K562 (cell line): Measurements from ENCODE around the gene NPC1. TPM values are rescaled to one million over a fixed set of nuclear protein-coding genes. Genes with fewer than 3 reads are reported as not detected.

Experiments
- ATAC-seq: fragments of 200-7000 bp; cut with Tn5 transposase; 3 replicates; pipeline ENCODE4 v1.9.1; 2020; ENCODE audit warnings: moderate library complexity
- BruUV-seq: library from RNA; stranded (reverse); fragments of 400-500 nt; replicated peaks from 2 replicates; lab custom pipeline; 2021; lab: Mats Ljungman, UMichigan
- CTCF ChIA-PET: fragments of 300-600 bp; formaldehyde crosslinking; extraction: SDS; loops from one replicate; lab custom pipeline; 2021; ENCODE audit warnings: low intra/inter-chr PET ratio; lab: Yijun Ruan, JAX
- POLR2A ChIA-PET: fragments of 300-600, 350-650 bp; sonication (Branson Sonifier 250); formaldehyde crosslinking; extraction: SDS; loops from one replicate; lab custom pipeline; 2021; ENCODE audit warnings: antibody characterized with exemption, inconsistent platforms; lab: Yijun Ruan, JAX
- DNase-seq, 4 experiments: peaks; one replicate each; pipeline versions ENCODE4 v3.0.0 to v3.0.0-alpha.2; 2011 to 2018; ENCODE audit warnings: low spot score in 3 of 4, mixed read lengths in 3 of 4; ENCODE audit errors: extremely low read depth in 1 of 4
- FAIRE-seq: peaks from 2 replicates; lab custom pipeline; 2011; peaks lifted over from hg19 to GRCh38; lab: Jason Lieb, UNC
- H2AFZ ChIP-seq: 2 replicates; pipeline ENCODE4 v1.6.0; 2011; ENCODE audit warnings: low read depth, low read length, control low read depth, inconsistent platforms
- H3K27ac ChIP-seq: fragments of 200-600 bp; 3 replicates; pipeline ENCODE4 v1.8.0; 2011; ENCODE audit warnings: low read depth, mild to moderate bottlenecking, control low read depth, inconsistent platforms, low read length, moderate library complexity, mixed read lengths; ENCODE audit errors: extremely low read depth
- H3K27me3 ChIP-seq, 2 experiments: fragments of 300-600 bp in 1 of 2; 2 replicates in 1 of 2; 3 replicates in 1 of 2; pipeline versions ENCODE4 v1.6.0 to v1.8.0; 2011; ENCODE audit warnings: inconsistent platforms in 2 of 2, low read length in 2 of 2, mild to moderate bottlenecking in 1 of 2, mixed read lengths in 1 of 2, moderate library complexity in 1 of 2; ENCODE audit not compliant: control insufficient read depth in 2 of 2, insufficient read depth in 2 of 2
- H3K36me3 ChIP-seq: fragments of 300-600 bp; 3 replicates; pipeline ENCODE4 v1.8.0; 2011; ENCODE audit warnings: mild to moderate bottlenecking, low read length, inconsistent platforms; ENCODE audit not compliant: control insufficient read depth, insufficient read depth
- H3K4me1 ChIP-seq, 2 experiments: fragments of 200-600 bp in 1 of 2; replicated peaks in 1 of 2; 2 replicates in 1 of 2; 3 replicates in 1 of 2; pipeline versions ENCODE4 v1.5.1 to v1.8.0; 2011; ENCODE audit warnings: inconsistent platforms in 2 of 2, low read length in 2 of 2, mild to moderate bottlenecking in 1 of 2, mixed read lengths in 1 of 2, moderate library complexity in 1 of 2; ENCODE audit not compliant: control insufficient read depth in 2 of 2, insufficient read depth in 2 of 2
- H3K4me2 ChIP-seq: 2 replicates; pipeline ENCODE4 v1.6.1; 2011; ENCODE audit warnings: low read length, control low read depth, inconsistent platforms, mixed read lengths; ENCODE audit not compliant: insufficient read depth
- H3K4me3 ChIP-seq: fragments of 200-600 bp; sonication (generic), shearing (Covaris generic); 2 replicates; pipeline ENCODE4 v1.5.1; 2016; ENCODE audit warnings: control low read depth, inconsistent platforms
- H3K79me2 ChIP-seq: fragments of 200-600 bp; 3 replicates; pipeline ENCODE4 v1.8.0; 2011; ENCODE audit warnings: low read length, inconsistent platforms; ENCODE audit not compliant: control insufficient read depth, insufficient read depth
- H3K9ac ChIP-seq, 2 experiments: 2 replicates each; pipeline versions ENCODE4 v1.6.0 to v1.6.1; 2011; ENCODE audit warnings: low read depth in 2 of 2, low read length in 2 of 2, control low read depth in 1 of 2, inconsistent platforms in 1 of 2, mild to moderate bottlenecking in 1 of 2, mixed read lengths in 1 of 2; ENCODE audit not compliant: insufficient read depth in 1 of 2
- H3K9me1 ChIP-seq: one replicate; pipeline ENCODE4 v1.6.0; 2011; ENCODE audit warnings: inconsistent platforms, mild to moderate bottlenecking, low read length, moderate library complexity; ENCODE audit not compliant: control insufficient read depth, insufficient read depth
- H3K9me3 ChIP-seq: replicated peaks from 2 replicates; pipeline ENCODE4 v1.5.1; 2011; ENCODE audit warnings: low read depth, low read length, inconsistent platforms; ENCODE audit not compliant: control insufficient read depth, insufficient read depth
- H4K20me1 ChIP-seq: replicated peaks from 2 replicates; pipeline ENCODE4 v1.6.1; 2011; ENCODE audit warnings: low read length, inconsistent platforms, mixed read lengths; ENCODE audit not compliant: control insufficient read depth, insufficient read depth
- ARID2 ChIP-seq: fragments of 450-650 bp; IDR thresholded peaks from 2 replicates; pipeline ENCODE4 v1.6.1; 2017; ENCODE audit warnings: antibody characterized with exemption, mild to moderate bottlenecking
- E2F6 ChIP-seq, 2 experiments: IDR thresholded peaks; 2 replicates each; pipeline ENCODE4 v1.6.1; 2011; ENCODE audit warnings: borderline replicate concordance in 1 of 2, control low read depth in 1 of 2, low read depth in 1 of 2, low read length in 1 of 2, mild to moderate bottlenecking in 1 of 2, mixed read lengths in 1 of 2, moderate library complexity in 1 of 2; ENCODE audit not compliant: insufficient read depth in 1 of 2, insufficient read length in 1 of 2, poor library complexity in 1 of 2, severe bottlenecking in 1 of 2; ENCODE audit errors: extremely low read depth in 1 of 2
- GABPA ChIP-seq: fragments of 200-800 bp; sonication (Bioruptor generic); conservative IDR thresholded peaks from 2 replicates; pipeline ENCODE4 v1.6.1; 2016; ENCODE audit warnings: low read depth, missing genetic modification characterization, missing compliant biosample characterization
- HMG20B ChIP-seq: fragments of 250-450 bp; sonication (Bioruptor Pico); IDR thresholded peaks from 2 replicates; pipeline ENCODE4 v1.5.0; 2021; ENCODE audit warnings: mild to moderate bottlenecking
- JUND ChIP-seq, 2 experiments: IDR thresholded peaks; 2 replicates in 1 of 2; 3 replicates in 1 of 2; pipeline ENCODE4 v1.6.1; 2011; ENCODE audit warnings: borderline replicate concordance in 2 of 2, low read depth in 2 of 2, low read length in 2 of 2, improper control_type of control experiment in 1 of 2, missing biosample characterization in 1 of 2, missing genetic modification characterization in 1 of 2, missing genetic modification reagents in 1 of 2
- KAT2B ChIP-seq: IDR thresholded peaks from one replicate; pipeline ENCODE4 v1.6.1; 2012; ENCODE audit warnings: low read depth, mild to moderate bottlenecking, control low read depth, inconsistent platforms, low read length, moderate library complexity
- MBD2 ChIP-seq: sonication (generic); IDR thresholded peaks from 2 replicates; pipeline ENCODE4 v1.6.1; 2016; ENCODE audit warnings: low read depth, borderline replicate concordance
- MLX ChIP-seq, 2 experiments: fragments of 450-650 bp in 1 of 2; sonication (generic) in 1 of 2; formaldehyde crosslinking; conservative IDR thresholded peaks; 2 replicates each; pipeline versions ENCODE4 v1.4.0 to v1.8.1; 2020 to 2022; ENCODE audit warnings: mild to moderate bottlenecking in 1 of 2, missing genetic modification reagents in 1 of 2
- NCOA6 ChIP-seq: fragments of 450-650 bp; IDR thresholded peaks from 2 replicates; pipeline ENCODE4 v1.6.1; 2017; ENCODE audit warnings: mild to moderate bottlenecking
- ZNF165 ChIP-seq: fragments of 250-450 bp; sonication (Bioruptor Pico); IDR thresholded peaks from 2 replicates; pipeline ENCODE4 v1.4.0; 2020; ENCODE audit warnings: borderline replicate concordance
- ZNF431 ChIP-seq: sonication (generic); formaldehyde crosslinking; IDR thresholded peaks from 2 replicates; pipeline ENCODE4 v1.8.0; 2022; ENCODE audit warnings: mild to moderate bottlenecking, missing genetic modification reagents
- WGBS: fragments of 100-300 bp; shearing (Covaris generic); methylation state at CpG from one replicate; pipeline ENCODE4 v1.1.6; 2016; ENCODE audit warnings: low coverage, mixed read lengths; ENCODE audit not compliant: insufficient coverage; ENCODE audit errors: missing lambda C conversion rate; 5-methylcytosine and 5-hydroxymethylcytosine counted together
- in situ Hi-C: fragments of 300-500 bp; cut with MboI; formaldehyde crosslinking; loops from 4 replicates; pipeline ENCODE4 v1.15.0; 2018; ENCODE audit warnings: inconsistent platforms, mixed read lengths
- intact Hi-C: fragments of 100-400 bp; cut with micrococcal nuclease; formaldehyde crosslinking; loops from 2 replicates; pipeline ENCODE4 v1.14.2; 2022
- polyA plus RNA-seq, 8 experiments: library from polyadenylated mRNA; depleted of rRNA in 4 of 8; stranded (reverse) in 5 of 8; unstranded in 3 of 8; fragments of >200 nt; fragmentation: Nextera tagmentation in 2 of 8; fragmentation: Illumina TruSeq in 1 of 8; extraction: Ambion mirVana in 2 of 8; extraction: Trizol in 1 of 8; gene quantifications; 2 replicates each; pipeline versions ENCODE4 v1.2.1 to v1.2.3, GENCODE V29; 2011 to 2014; ENCODE audit warnings: inconsistent platforms in 1 of 8, missing spikeins in 1 of 8
- total RNA-seq, 7 experiments: library from RNA; depleted of rRNA in 6 of 7; stranded (reverse); fragments of >200 nt in 6 of 7; fragmentation: Illumina TruSeq in 2 of 7; extraction: Trizol in 2 of 7; gene quantifications; 2 replicates each; pipeline versions ENCODE4 v1.2.1 to v1.2.3, GENCODE V29; 2011 to 2021; ENCODE audit warnings: low replicate concordance in 1 of 7
- TF ChIP-seq, protein P1 (sequence below): sonication (generic); formaldehyde crosslinking; IDR thresholded peaks from 2 replicates; pipeline ENCODE4 v1.8.1; 2023; ENCODE audit warnings: missing genetic modification reagents, mild to moderate bottlenecking, borderline replicate concordance

The NPC1 gene
- total and polyA plus RNA-seq, 9 of the 15 experiments (the other 6 are each of a cell fraction or from before 2014, with no cell fraction given), result 17.1 to 45.9 (median 27.6) TPM

DNA sequence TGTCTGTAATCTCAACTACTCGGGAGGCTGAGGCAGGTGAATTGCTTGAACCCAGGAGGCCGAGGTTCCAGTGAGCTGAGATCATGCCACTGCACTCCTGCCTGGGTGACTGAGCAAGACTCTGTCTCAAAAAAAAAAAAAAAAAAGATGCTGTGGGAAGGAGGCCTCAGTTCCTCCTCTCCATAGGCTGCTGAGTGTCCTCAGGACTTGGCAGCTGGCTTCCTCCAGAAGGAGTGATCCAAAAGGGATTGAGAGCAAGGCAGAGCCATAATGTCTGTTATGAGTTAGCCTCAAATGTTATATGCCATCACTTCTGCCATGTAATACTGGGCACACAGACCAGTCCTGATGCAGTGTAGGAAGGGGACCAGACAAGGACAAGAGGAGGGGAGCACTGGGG lies 6.6 kb upstream of the NPC1 start:
- WGBS, result 0% methylated on average over 2 of the region's 2 CpGs

More for the DNA sequence above, 6.6 kb upstream of the NPC1 start:
- Histone ChIP-seq H3K27me3 (peaks cover 28 to 30% of the 10 kb centered on the region in 2 experiments), H3K9me3 (no peaks in the 10 kb centered on the region), H3K4me2 (no peak overlapping the region), H3K79me2 (no peaks in the 10 kb centered on the region), H2AFZ (no peak overlapping the region), H3K27ac (no peak overlapping the region), H3K4me3 (no peak overlapping the region), H3K9me1 (no peaks in the 10 kb centered on the region), H3K4me1 (no peaks in the 10 kb centered on the region; a peak in 2 of 5 replicates), H3K36me3 (no peaks in the 10 kb centered on the region), H4K20me1 (no peaks in the 10 kb centered on the region), H3K9ac (no peak overlapping the region)
- ATAC-seq (no peak), DNase-seq (no peak), FAIRE-seq (no peak)
- intact Hi-C loops (no loop called here), in situ Hi-C loops (no loop called here)
- no TSS peak for BruUV-seq
- TF ChIP-seq, protein P1, sequence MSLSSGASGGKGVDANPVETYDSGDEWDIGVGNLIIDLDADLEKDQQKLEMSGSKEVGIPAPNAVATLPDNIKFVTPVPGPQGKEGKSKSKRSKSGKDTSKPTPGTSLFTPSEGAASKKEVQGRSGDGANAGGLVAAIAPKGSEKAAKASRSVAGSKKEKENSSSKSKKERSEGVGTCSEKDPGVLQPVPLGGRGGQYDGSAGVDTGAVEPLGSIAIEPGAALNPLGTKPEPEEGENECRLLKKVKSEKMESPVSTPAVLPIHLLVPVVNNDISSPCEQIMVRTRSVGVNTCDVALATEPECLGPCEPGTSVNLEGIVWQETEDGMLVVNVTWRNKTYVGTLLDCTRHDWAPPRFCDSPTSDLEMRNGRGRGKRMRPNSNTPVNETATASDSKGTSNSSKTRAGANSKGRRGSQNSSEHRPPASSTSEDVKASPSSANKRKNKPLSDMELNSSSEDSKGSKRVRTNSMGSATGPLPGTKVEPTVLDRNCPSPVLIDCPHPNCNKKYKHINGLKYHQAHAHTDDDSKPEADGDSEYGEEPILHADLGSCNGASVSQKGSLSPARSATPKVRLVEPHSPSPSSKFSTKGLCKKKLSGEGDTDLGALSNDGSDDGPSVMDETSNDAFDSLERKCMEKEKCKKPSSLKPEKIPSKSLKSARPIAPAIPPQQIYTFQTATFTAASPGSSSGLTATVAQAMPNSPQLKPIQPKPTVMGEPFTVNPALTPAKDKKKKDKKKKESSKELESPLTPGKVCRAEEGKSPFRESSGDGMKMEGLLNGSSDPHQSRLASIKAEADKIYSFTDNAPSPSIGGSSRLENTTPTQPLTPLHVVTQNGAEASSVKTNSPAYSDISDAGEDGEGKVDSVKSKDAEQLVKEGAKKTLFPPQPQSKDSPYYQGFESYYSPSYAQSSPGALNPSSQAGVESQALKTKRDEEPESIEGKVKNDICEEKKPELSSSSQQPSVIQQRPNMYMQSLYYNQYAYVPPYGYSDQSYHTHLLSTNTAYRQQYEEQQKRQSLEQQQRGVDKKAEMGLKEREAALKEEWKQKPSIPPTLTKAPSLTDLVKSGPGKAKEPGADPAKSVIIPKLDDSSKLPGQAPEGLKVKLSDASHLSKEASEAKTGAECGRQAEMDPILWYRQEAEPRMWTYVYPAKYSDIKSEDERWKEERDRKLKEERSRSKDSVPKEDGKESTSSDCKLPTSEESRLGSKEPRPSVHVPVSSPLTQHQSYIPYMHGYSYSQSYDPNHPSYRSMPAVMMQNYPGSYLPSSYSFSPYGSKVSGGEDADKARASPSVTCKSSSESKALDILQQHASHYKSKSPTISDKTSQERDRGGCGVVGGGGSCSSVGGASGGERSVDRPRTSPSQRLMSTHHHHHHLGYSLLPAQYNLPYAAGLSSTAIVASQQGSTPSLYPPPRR (CRISPR knock-in tag), result no peak
- TF ChIP-seq HMG20B (CRISPR knock-in tag), result no peak
- no peak for TF ChIP-seq ZNF165
- TF ChIP-seq MBD2, result no peak
- no peak for TF ChIP-seq KAT2B
- TF ChIP-seq ARID2, result no peak
- TF ChIP-seq GABPA (tag), result no peak
- TF ChIP-seq E2F6 (IDR thresholded peaks at IDR 0.05; ENCODE audit: borderline replicate concordance in 1 of 2, extremely low read depth in 1 of 2, insufficient read depth in 1 of 2, insufficient read length in 1 of 2, low read depth in 1 of 2, low read length in 1 of 2, poor library complexity in 1 of 2, severe bottlenecking in 1 of 2), result no peak
- TF ChIP-seq MLX (CRISPR knock-in tag; conservative IDR thresholded peaks at IDR 0.05), result no peak
- TF ChIP-seq JUND (IDR thresholded peaks at IDR 0.05; ENCODE audit: borderline replicate concordance, low read depth, low read length), result no peak
- TF ChIP-seq JUND (tag; IDR thresholded peaks at IDR 0.05; ENCODE audit: borderline replicate concordance, low read depth, low read length), result no peak
- no peak for TF ChIP-seq NCOA6
- no peak for TF ChIP-seq ZNF431 (CRISPR knock-in tag)
- POLR2A ChIA-PET, result no interaction called here
- CTCF ChIA-PET, result interaction anchor here (0.6 to 0.7 kb wide), 2 partner anchors 77 to 94 kb away, joined by 3 read pairs; no protein-coding TSS in a partner anchor
